GM10266 (cell line): ENCODE measurements around the gene SLC52A3.
A peak's percentile ranks its signal among the peaks of the same experiment; 100 is the strongest.
"Not testable (repeated sequence)": the region's sequence is repeated elsewhere in the genome, so short reads cannot be mapped to it uniquely, and the experiment has no call there.

Experiments
- DNase-seq: peaks from one replicate; pipeline ENCODE4 v3.0.0; 2012; ENCODE audit errors: extremely low spot score
- CTCF ChIP-seq: IDR thresholded peaks from 2 replicates; pipeline ENCODE4 v1.5.1; 2012; ENCODE audit warnings: mild to moderate bottlenecking, low read depth; ENCODE audit not compliant: control insufficient read depth, insufficient read depth; ENCODE audit errors: missing control alignments

Gene SLC52A3

GRCh38 chr20:728256-728944 is 39.9 kb downstream of the SLC52A3 start:
- peak; percentile 77 for DNase-seq
- peak; percentile 65 for TF ChIP-seq CTCF

- no peak for TF ChIP-seq CTCF
- no peak for DNase-seq
Measured at GRCh38 chr20:726160-726559, 42.1 kb downstream of the SLC52A3 start.

- TF ChIP-seq CTCF, result no peak
- DNase-seq, result no peak
Measured at GRCh38 chr20:725491-725890, 42.8 kb downstream of the SLC52A3 start.

GRCh38 chr20:724797-725196 is 43.5 kb downstream of the SLC52A3 start:
- DNase-seq, result not testable (repeated sequence)

- DNase-seq, result no peak
Measured at GRCh38 chr20:723756-724155, 44.5 kb downstream of the SLC52A3 start.

GRCh38 chr20:722822-723644 is 45.3 kb downstream of the SLC52A3 start:
- no peak for DNase-seq
- no peak for TF ChIP-seq CTCF

More at GRCh38 chr20:723756-724155, 44.5 kb downstream of the SLC52A3 start:
- TF ChIP-seq CTCF, result no peak

GRCh38 chr20:721876-722275 is 46.4 kb downstream of the SLC52A3 start:
- no peak for DNase-seq
- TF ChIP-seq CTCF, result no peak
